NCI-H1092 treated with DMSO at 0.1 percent for 48 hours (cell line): ENCODE measurements around the gene CAMK4.

Experiments used
- DNase-seq: peaks from one replicate; lab custom pipeline; 2025; lab: John Stamatoyannopoulos, UW

The CAMK4 gene

DNA sequence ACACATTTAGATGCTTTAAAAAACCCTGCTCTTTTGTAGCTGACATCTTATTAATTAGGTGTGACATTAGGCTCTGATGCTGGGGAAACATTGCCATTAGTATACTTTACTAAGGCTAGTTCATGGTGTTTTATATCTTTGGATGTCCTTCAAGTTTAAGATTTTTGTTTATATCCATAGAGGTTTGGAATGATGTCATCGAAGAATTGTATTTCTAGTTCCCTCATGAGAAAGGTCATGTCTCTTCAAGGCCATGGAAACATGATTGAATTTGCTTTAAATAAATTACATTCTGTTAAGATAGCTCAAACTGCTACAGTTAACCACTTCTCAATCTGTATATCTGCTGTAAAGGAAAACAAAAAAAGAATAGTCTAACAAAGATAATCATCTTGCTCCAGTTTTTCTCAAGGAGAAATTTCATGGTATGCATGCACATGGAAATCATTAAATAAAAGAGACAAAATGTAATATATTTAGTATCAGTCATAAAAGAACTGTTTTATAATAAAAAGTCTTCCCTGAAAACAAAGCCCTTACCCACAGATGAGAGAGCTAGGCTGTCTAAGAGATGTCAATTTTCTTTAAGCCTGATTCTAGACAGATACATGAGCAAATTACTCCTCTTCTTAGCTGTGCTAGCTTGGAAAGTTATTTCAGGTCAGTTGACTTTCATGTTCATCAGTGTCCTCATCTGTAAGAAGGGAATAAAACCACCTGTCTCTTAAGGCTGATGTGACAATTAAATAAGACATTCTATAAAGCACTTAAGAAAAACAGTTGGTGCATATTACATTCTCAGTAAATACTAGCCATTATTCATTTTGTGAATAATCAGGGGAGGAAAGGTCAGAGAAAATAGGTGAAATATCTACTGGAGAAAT, 313.2 kb downstream of the CAMK4 start:
- DNase-seq, result no peak
